NOMO-1 (cell line): Measurements from ENCODE around the gene HNRNPC.
"Not testable (repeated sequence)": the region's sequence is repeated elsewhere in the genome, so short reads cannot be mapped to it uniquely, and the experiment has no call there.

Experiments used
- DNase-seq, 2 experiments: peaks; one replicate each; lab custom pipeline; 2025; ENCODE audit not compliant: unreplicated experiment in 2 of 2; lab: John Stamatoyannopoulos, UW

Gene HNRNPC

DNA sequence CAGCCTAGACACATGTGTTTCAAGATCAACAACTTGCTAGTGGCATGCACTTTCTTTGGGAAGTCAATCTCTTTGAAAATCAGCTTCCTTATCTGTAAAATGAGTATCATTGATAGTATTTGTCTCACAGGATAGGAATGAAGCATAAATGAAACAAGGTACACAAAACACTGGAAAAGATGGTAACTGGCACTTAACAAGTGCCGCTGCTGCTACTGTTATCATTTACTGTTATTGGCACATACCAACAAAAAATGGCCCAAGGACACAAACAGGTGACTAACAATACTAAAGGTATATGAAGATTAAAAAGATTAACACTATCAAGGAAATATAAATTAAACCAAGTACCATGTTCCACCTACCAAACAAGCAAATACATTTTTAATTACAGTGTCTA is 20.9 kb downstream of the HNRNPC start:
- no peak for DNase-seq

DNA sequence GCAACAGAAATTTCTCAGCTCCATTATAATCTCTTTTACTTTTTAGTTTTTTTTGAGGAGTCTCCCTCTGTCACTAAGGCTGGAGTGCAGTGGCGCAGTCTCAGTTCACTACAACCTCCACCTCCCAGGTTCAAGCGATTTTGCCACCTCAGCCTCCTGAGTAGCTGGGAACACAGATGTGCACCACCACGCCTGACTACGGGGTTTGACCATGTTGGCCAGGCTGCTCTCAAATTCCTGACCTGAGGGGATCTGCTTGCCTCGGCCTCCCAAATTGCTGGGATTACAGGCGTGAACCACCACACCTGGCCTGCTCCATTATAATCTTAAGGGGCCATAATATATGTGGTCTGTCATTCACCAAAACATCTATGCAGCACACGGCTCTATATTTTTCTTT is 23.4 kb downstream of the HNRNPC start:
- no peak for DNase-seq

DNA sequence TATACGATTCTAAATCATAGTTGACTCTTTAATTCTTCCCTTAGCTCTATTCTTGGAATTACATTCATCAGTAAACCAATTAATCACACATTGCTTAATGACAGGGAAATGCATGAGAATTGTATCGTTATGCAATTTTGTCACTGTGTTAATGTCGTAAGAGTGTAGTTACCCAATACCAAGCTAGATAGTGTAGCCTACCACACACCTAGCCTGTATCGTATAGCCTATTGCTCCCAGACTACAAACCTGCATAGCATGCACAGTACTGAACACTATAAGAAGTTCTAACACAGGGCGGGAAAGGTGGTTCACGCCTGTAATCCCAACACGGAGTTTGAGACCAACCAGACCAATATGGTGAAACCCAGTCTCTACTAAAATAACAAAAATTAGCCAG is 24.7 kb downstream of the HNRNPC start:
- DNase-seq: peak; percentile 51 to 84

DNA sequence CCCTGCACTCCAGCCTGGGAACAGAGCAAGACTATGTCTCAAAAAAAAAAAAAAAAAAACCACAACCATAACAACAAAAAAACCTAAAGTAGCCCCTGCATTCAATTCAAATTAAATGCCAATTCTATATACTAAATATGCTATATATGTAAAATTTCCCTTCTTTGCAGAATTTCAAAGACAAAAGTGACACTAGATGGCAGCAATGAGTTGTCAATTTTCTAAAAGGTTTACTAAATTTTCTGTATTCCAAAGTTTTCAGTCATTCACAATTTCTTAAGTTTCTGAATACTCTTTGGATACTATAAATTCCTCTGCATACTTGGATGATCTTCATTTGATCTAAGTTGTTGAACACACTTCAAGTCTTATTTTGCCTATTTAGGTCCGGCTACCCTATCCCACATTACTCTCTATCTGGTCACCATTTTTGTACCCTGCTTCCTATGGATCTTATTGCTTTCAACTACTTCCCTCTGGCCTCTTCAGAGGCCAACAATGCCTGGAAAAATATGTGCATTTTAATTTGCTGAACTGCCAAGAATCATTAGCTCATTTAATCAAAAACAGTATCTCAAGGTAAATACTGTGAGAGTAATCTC is 27.9 kb downstream of the HNRNPC start:
- peak in 1 of 2 experiments; percentile 21 for DNase-seq

- no peak for DNase-seq
Measured at GRCh38 chr14:21240417-21240816, 28.8 kb downstream of the HNRNPC start.

GRCh38 chr14:21238823-21239518 is 30.3 kb downstream of the HNRNPC start:
- DNase-seq: no peak

GRCh38 chr14:21236948-21237797 is 32.1 kb downstream of the HNRNPC start:
- no peak for DNase-seq

GRCh38 chr14:21234112-21234511 is 35.1 kb downstream of the HNRNPC start:
- DNase-seq: no peak

- no peak for DNase-seq
Measured at GRCh38 chr14:21233457-21234076, 35.7 kb downstream of the HNRNPC start.

DNA sequence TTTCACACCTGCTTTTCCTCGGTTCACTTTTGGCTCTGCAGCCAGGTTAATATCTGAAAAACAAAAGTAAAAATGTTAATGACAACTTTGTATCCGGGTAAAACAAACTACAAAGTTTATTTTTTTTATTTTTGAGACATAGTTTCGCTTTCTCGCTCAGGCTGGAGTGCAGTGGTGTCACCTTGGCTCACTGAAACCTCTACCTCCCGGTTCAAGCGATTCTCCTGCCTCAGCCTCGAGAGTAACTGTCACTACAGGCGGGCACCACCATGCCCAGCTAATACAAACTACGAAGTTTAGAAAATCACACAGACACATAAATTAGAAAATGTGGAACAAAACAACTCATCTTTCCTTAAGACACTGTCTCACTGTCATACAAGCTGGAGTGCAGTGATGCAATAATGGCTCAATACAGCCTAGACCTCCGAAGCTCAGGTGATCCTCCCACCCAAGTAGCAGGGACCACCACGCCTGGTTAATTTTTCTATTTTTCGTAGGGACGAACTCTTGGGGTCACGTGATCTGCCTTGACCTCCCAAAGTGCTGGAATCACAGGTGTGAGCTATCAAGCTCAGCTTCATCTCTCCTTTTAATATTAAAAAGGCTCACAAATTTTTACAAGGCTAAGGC is 38.1 kb downstream of the HNRNPC start:
- no peak for DNase-seq

- no peak for DNase-seq
Measured at GRCh38 chr14:21229821-21230220, 39.4 kb downstream of the HNRNPC start.

GRCh38 chr14:21227981-21228380 is 41.3 kb downstream of the HNRNPC start:
- DNase-seq: no peak

DNA sequence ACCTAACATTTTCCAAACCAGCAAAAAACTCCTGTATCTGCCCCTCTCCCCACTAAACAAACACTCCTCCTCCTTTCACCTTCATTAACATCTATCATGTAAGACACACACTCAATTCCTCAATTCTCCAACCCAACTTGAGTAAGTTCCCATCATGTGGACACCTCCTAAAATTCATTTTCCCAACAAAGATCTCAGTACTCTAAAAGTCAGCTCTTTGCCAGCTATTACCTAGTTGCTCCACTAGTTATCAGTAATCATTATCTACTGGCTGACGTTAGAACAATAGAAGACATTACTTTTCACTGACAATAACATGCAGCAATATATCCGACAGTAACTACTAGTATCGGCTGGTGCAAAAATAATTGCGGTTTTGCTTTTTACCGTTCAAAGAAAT is 42.1 kb downstream of the HNRNPC start:
- DNase-seq: no peak

DNA sequence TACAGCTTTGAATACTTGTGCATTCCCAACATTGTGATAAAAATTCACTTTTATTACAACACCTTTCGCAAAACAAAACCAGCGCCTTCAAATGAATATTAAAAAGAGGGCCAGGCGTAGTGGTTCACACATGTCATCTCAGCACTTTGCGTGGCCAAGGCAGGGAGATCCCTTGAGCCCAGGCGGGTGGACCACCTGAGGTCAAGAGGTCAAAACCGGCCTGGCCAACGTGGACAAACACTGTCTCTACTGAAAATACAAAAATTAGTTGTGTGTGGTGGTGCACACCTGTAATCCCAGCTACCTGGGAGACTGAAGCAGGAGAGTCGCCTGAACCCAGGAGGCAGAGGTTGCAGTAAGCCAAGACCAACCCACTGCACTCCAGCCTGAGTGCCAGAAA is 42.8 kb downstream of the HNRNPC start:
- no peak for DNase-seq

- DNase-seq: not testable (repeated sequence)
Measured at GRCh38 chr14:21225164-21225563, 44.1 kb downstream of the HNRNPC start.

- no peak for DNase-seq
Measured at GRCh38 chr14:21220874-21221477, 48.3 kb downstream of the HNRNPC start.

GRCh38 chr14:21219561-21220111 is 49.6 kb downstream of the HNRNPC start:
- no peak for DNase-seq

GRCh38 chr14:21219120-21219519 is 50.1 kb downstream of the HNRNPC start:
- no peak for DNase-seq

- no peak for DNase-seq
Measured at GRCh38 chr14:21215879-21216251, 53.4 kb downstream of the HNRNPC start.
